Astrocyte (in vitro differentiated cells and primary cell): ENCODE measurements around the gene IQSEC2. TPM values are rescaled to one million over a fixed set of nuclear protein-coding genes. Genes with fewer than 3 reads are reported as not detected.

Experiments
- DNase-seq: peaks from one replicate; pipeline ENCODE4 v3.0.0-alpha.2; 2010; ENCODE audit warnings: low read depth
- FAIRE-seq: peaks from 2 replicates; lab custom pipeline; 2011; peaks lifted over from hg19 to GRCh38; lab: Jason Lieb, UNC
- H2AFZ ChIP-seq: 2 replicates; pipeline ENCODE4 v1.6.0; 2012; ENCODE audit warnings: low read depth, low read length, inconsistent platforms
- H3K27ac ChIP-seq: 2 replicates; pipeline ENCODE4 v1.5.1; 2011; ENCODE audit warnings: low read depth, low read length, inconsistent platforms
- H3K27me3 ChIP-seq: 2 replicates; pipeline ENCODE4 v1.6.0; 2011; ENCODE audit warnings: low read length, inconsistent platforms; ENCODE audit not compliant: insufficient read depth
- H3K36me3 ChIP-seq: 2 replicates; pipeline ENCODE4 v1.5.1; 2011; ENCODE audit warnings: low read length, inconsistent platforms; ENCODE audit not compliant: insufficient read depth
- H3K4me1 ChIP-seq: 2 replicates; pipeline ENCODE4 v1.5.1; 2011; ENCODE audit warnings: low read length, inconsistent platforms; ENCODE audit not compliant: insufficient read depth
- H3K4me2 ChIP-seq: 2 replicates; pipeline ENCODE4 v1.6.0; 2012; ENCODE audit warnings: low read length, inconsistent platforms
- H3K4me3 ChIP-seq: 2 replicates; pipeline ENCODE4 v1.5.1; 2011; ENCODE audit warnings: low read depth, mild to moderate bottlenecking, low read length, inconsistent platforms; ENCODE audit not compliant: insufficient read depth
- H3K79me2 ChIP-seq: 2 replicates; pipeline ENCODE4 v1.6.0; 2012; ENCODE audit warnings: mild to moderate bottlenecking, low read length, inconsistent platforms; ENCODE audit not compliant: insufficient read depth
- H3K9ac ChIP-seq: 2 replicates; pipeline ENCODE4 v1.6.0; 2012; ENCODE audit warnings: mild to moderate bottlenecking, low read length, inconsistent platforms
- H3K9me3 ChIP-seq: 2 replicates; pipeline ENCODE4 v1.5.1; 2012; ENCODE audit warnings: low read depth, mild to moderate bottlenecking, low read length, inconsistent platforms; ENCODE audit not compliant: insufficient read depth
- H4K20me1 ChIP-seq: 2 replicates; pipeline ENCODE4 v1.6.0; 2012; ENCODE audit warnings: low read length, inconsistent platforms; ENCODE audit not compliant: insufficient read depth
- H3K27ac Mint-ChIP-seq: one replicate; pipeline ENCODE4 v1.8.0; 2021; ENCODE audit warnings: mild to moderate bottlenecking, mixed read lengths; ENCODE audit not compliant: unreplicated experiment
- H3K27me3 Mint-ChIP-seq: one replicate; pipeline ENCODE4 v1.8.0; 2021; ENCODE audit warnings: low read depth, mixed read lengths; ENCODE audit not compliant: unreplicated experiment
- H3K36me3 Mint-ChIP-seq: one replicate; pipeline ENCODE4 v1.8.0; 2021; ENCODE audit warnings: low read depth, mixed read lengths; ENCODE audit not compliant: unreplicated experiment
- H3K4me1 Mint-ChIP-seq: one replicate; pipeline ENCODE4 v1.8.0; 2021; ENCODE audit warnings: low read depth, mixed read lengths; ENCODE audit not compliant: unreplicated experiment
- H3K4me3 Mint-ChIP-seq: one replicate; pipeline ENCODE4 v1.8.0; 2021; ENCODE audit warnings: mild to moderate bottlenecking, moderate library complexity, mixed read lengths; ENCODE audit not compliant: unreplicated experiment
- H3K9me3 Mint-ChIP-seq: one replicate; pipeline ENCODE4 v1.8.0; 2021; ENCODE audit warnings: mild to moderate bottlenecking, mixed read lengths; ENCODE audit not compliant: unreplicated experiment
- CTCF ChIP-seq: IDR thresholded peaks from 2 replicates; pipeline ENCODE4 v1.5.1; 2011; ENCODE audit warnings: low read depth, mild to moderate bottlenecking, inconsistent platforms, low read length, moderate library complexity; ENCODE audit not compliant: insufficient read depth
- EZH2 ChIP-seq: IDR thresholded peaks from 2 replicates; pipeline ENCODE4 v1.6.1; 2012; ENCODE audit warnings: mild to moderate bottlenecking, low read length, inconsistent platforms; ENCODE audit not compliant: insufficient read depth
- total RNA-seq: library from RNA; stranded (reverse); gene quantifications from 2 replicates; pipeline ENCODE4 v1.2.1, GENCODE V29; 2021

The IQSEC2 gene
- total RNA-seq, 1 donor from 2014 or later: 8.2 TPM

GRCh38 chrX:53291596-53291995, 10.2 kb upstream of the IQSEC2 start:
- no peaks in the 10 kb centered on the region for H3K9me3 ChIP-seq
- FAIRE-seq (no peak), DNase-seq (no peak)
- no peak overlapping the region for H2AFZ ChIP-seq
- H3K27me3 ChIP-seq: no peaks in the 10 kb centered on the region
- no peaks in the 10 kb centered on the region for H3K9me3 Mint-ChIP-seq
- H3K4me1 Mint-ChIP-seq: peaks cover 7% of the 10 kb centered on the region
- TF ChIP-seq CTCF (no peak), EZH2 (no peak)
- no peaks in the 10 kb centered on the region for H3K79me2 ChIP-seq
- no peak overlapping the region for H3K4me3 ChIP-seq
- H3K4me3 Mint-ChIP-seq: no peak overlapping the region
- no peak overlapping the region for H3K27ac ChIP-seq
- H3K27ac Mint-ChIP-seq: no peak overlapping the region
- no peaks in the 10 kb centered on the region for H4K20me1 ChIP-seq
- H3K36me3 ChIP-seq: no peaks in the 10 kb centered on the region
- no peak overlapping the region for H3K4me2 ChIP-seq
- no peak overlapping the region for H3K9ac ChIP-seq
- H3K27me3 Mint-ChIP-seq: peaks cover 3% of the 10 kb centered on the region
- peaks cover 12% of the 10 kb centered on the region for H3K4me1 ChIP-seq
- H3K36me3 Mint-ChIP-seq: no peaks in the 10 kb centered on the region

- H3K4me3 Mint-ChIP-seq: no peak overlapping the region
- H3K9me3 ChIP-seq: no peaks in the 10 kb centered on the region
- no peaks in the 10 kb centered on the region for H3K27me3 ChIP-seq
- peaks cover 12% of the 10 kb centered on the region for H3K4me1 ChIP-seq
- H3K27me3 Mint-ChIP-seq: peaks cover 3% of the 10 kb centered on the region
- H4K20me1 ChIP-seq: no peaks in the 10 kb centered on the region
- H3K36me3 ChIP-seq: no peaks in the 10 kb centered on the region
- H3K9me3 Mint-ChIP-seq: no peaks in the 10 kb centered on the region
- H3K4me2 ChIP-seq: no peak overlapping the region
- no peak overlapping the region for H3K27ac Mint-ChIP-seq
- H3K27ac ChIP-seq: no peak overlapping the region
- TF ChIP-seq EZH2 (no peak), CTCF (no peak)
- no peak overlapping the region for H2AFZ ChIP-seq
- FAIRE-seq (no peak), DNase-seq (no peak)
- H3K4me3 ChIP-seq: no peak overlapping the region
- H3K9ac ChIP-seq: no peak overlapping the region
- H3K79me2 ChIP-seq: no peaks in the 10 kb centered on the region
- H3K36me3 Mint-ChIP-seq: no peaks in the 10 kb centered on the region
- peaks cover 7% of the 10 kb centered on the region for H3K4me1 Mint-ChIP-seq
Measured at GRCh38 chrX:53290441-53291041, 9.2 kb upstream of the IQSEC2 start.

GRCh38 chrX:53288189-53288588, 6.8 kb upstream of the IQSEC2 start:
- Histone ChIP-seq H3K79me2 (no peaks in the 10 kb centered on the region), H3K4me3 (no peak overlapping the region), H3K36me3 (no peaks in the 10 kb centered on the region), H2AFZ (no peak overlapping the region), H3K27me3 (no peaks in the 10 kb centered on the region), H3K4me2 (peak overlapping the region; percentile 75), H4K20me1 (no peaks in the 10 kb centered on the region), H3K4me1 (peaks cover 12% of the 10 kb centered on the region), H3K9ac (no peak overlapping the region), H3K9me3 (no peaks in the 10 kb centered on the region), H3K27ac (no peak overlapping the region)
- H3K9me3 Mint-ChIP-seq: no peaks in the 10 kb centered on the region
- no peak for TF ChIP-seq EZH2
- TF ChIP-seq CTCF: no peak
- H3K36me3 Mint-ChIP-seq: no peaks in the 10 kb centered on the region
- DNase-seq (no peak), FAIRE-seq (peak; percentile 26)
- peaks cover 7% of the 10 kb centered on the region for H3K4me1 Mint-ChIP-seq
- no peak overlapping the region for H3K27ac Mint-ChIP-seq
- H3K4me3 Mint-ChIP-seq: no peak overlapping the region
- H3K27me3 Mint-ChIP-seq: peaks cover 3% of the 10 kb centered on the region
